Vagina (tissue), 2 donors: ENCODE measurements around the gene AASDHPPT. TPM values are rescaled to one million over a fixed set of nuclear protein-coding genes. Genes with fewer than 3 reads are reported as not detected.
"Not testable (repeated sequence)": the region's sequence is repeated elsewhere in the genome, so short reads cannot be mapped to it uniquely, and the experiment has no call there.

Experiments
- DNase-seq, 2 donors: peaks; one replicate each; pipeline ENCODE4 v3.0.0-alpha.2; 2017; ENCODE audit errors: extremely low spot score in 2 of 2
- H3K27ac ChIP-seq: fragments of 200-600 bp; sonication (generic); one replicate; pipeline ENCODE4 v1.5.1; 2019
- H3K27me3 ChIP-seq: fragments of 200-600 bp; sonication (generic); one replicate; pipeline ENCODE4 v1.5.1; 2019
- H3K36me3 ChIP-seq, 2 donors: fragments of 200-600 bp; sonication (generic); one replicate each; pipeline ENCODE4 v1.5.1; 2017 to 2019
- H3K4me1 ChIP-seq: fragments of 200-600 bp; sonication (generic); one replicate; pipeline ENCODE4 v1.5.1; 2019
- H3K4me3 ChIP-seq, 2 donors: fragments of 200-600 bp; sonication (generic); 1 replicate in 1 of 2; 2 replicates in 1 of 2; pipeline ENCODE4 v1.5.1; 2016 to 2019
- H3K9me3 ChIP-seq: fragments of 200-600 bp; sonication (generic); one replicate; pipeline ENCODE4 v1.5.1; 2019
- CTCF ChIP-seq, 3 experiments: fragments of 450-650 bp in 2 of 3; fragments of 200-600 bp in 1 of 3; sonication (generic) in 1 of 3; IDR thresholded peaks; one replicate each; pipeline ENCODE4 v1.5.1; 2017 to 2019; ENCODE audit warnings: antibody characterized with exemption in 3 of 3, mild to moderate bottlenecking in 2 of 3, moderate library complexity in 2 of 3
- POLR2A ChIP-seq, 2 donors: fragments of 450-650 bp; IDR thresholded peaks; one replicate each; pipeline ENCODE4 v1.6.1; 2017; ENCODE audit warnings: antibody characterized with exemption in 2 of 2, mild to moderate bottlenecking in 2 of 2, moderate library complexity in 2 of 2
- POLR2AphosphoS5 ChIP-seq, 2 donors: sonication (generic); formaldehyde crosslinking; IDR thresholded peaks; one replicate each; pipeline ENCODE4 v1.9.0; 2017; ENCODE audit warnings: antibody characterized with exemption in 2 of 2, mild to moderate bottlenecking in 2 of 2, low read depth in 1 of 2; ENCODE audit not compliant: insufficient read depth in 1 of 2
- intact Hi-C: fragments of 100-400 bp; cut with DNase I; formaldehyde crosslinking; loops from one replicate; pipeline ENCODE4 v1.15.1; 2023
- total RNA-seq: library from RNA; depleted of rRNA; stranded (reverse); fragments of >200 nt; gene quantifications from one replicate; pipeline ENCODE4 v1.2.3, GENCODE V29; 2016

The AASDHPPT gene
- total RNA-seq, 1 donor from 2014 or later, result 36.8 TPM

- Histone ChIP-seq H3K9me3 (no peaks in the 10 kb centered on the region), H3K4me3 (no peak overlapping the region), H3K27me3 (no peaks in the 10 kb centered on the region), H3K36me3 (no peaks in the 10 kb centered on the region), H3K27ac (no peak overlapping the region), H3K4me1 (no peaks in the 10 kb centered on the region)
- no peak for DNase-seq
- TF ChIP-seq POLR2AphosphoS5 (IDR thresholded peaks at IDR 0.05; ENCODE audit: insufficient read depth in 1 of 2, low read depth in 1 of 2) (no peak), CTCF (IDR thresholded peaks at IDR 0.05) (no peak), POLR2A (IDR thresholded peaks at IDR 0.05) (no peak)
- intact Hi-C loops, result no loop called here
Observed at GRCh38 chr11:106032861-106033260, 44.6 kb upstream of the AASDHPPT start.

GRCh38 chr11:106043540-106043939, 33.9 kb upstream of the AASDHPPT start:
- H3K27me3 ChIP-seq, result no peaks in the 10 kb centered on the region
- no peak overlapping the region for H3K27ac ChIP-seq
- TF ChIP-seq POLR2AphosphoS5 (IDR thresholded peaks at IDR 0.05; ENCODE audit: insufficient read depth in 1 of 2, low read depth in 1 of 2) (no peak), CTCF (IDR thresholded peaks at IDR 0.05) (no peak), POLR2A (IDR thresholded peaks at IDR 0.05) (no peak)
- intact Hi-C loops, result no loop called here
- H3K4me1 ChIP-seq, result no peaks in the 10 kb centered on the region
- DNase-seq, result no peak
- no peaks in the 10 kb centered on the region for H3K36me3 ChIP-seq
- H3K4me3 ChIP-seq, result no peak overlapping the region
- H3K9me3 ChIP-seq, result no peaks in the 10 kb centered on the region

GRCh38 chr11:106047631-106048030, 29.8 kb upstream of the AASDHPPT start:
- intact Hi-C loops, result no loop called here
- Histone ChIP-seq H3K4me1 (no peaks in the 10 kb centered on the region), H3K4me3 (no peak overlapping the region), H3K27me3 (no peaks in the 10 kb centered on the region), H3K27ac (no peak overlapping the region), H3K9me3 (no peaks in the 10 kb centered on the region), H3K36me3 (no peaks in the 10 kb centered on the region)
- TF ChIP-seq POLR2AphosphoS5 (IDR thresholded peaks at IDR 0.05; ENCODE audit: insufficient read depth in 1 of 2, low read depth in 1 of 2) (no peak), CTCF (IDR thresholded peaks at IDR 0.05) (no peak), POLR2A (IDR thresholded peaks at IDR 0.05) (no peak)
- no peak for DNase-seq

GRCh38 chr11:106049727-106050476, 27.6 kb upstream of the AASDHPPT start:
- Histone ChIP-seq H3K4me1 (no peaks in the 10 kb centered on the region), H3K27ac (no peak overlapping the region), H3K4me3 (no peak overlapping the region), H3K27me3 (no peaks in the 10 kb centered on the region), H3K36me3 (no peaks in the 10 kb centered on the region), H3K9me3 (no peaks in the 10 kb centered on the region)
- intact Hi-C loops, result no loop called here
- TF ChIP-seq POLR2AphosphoS5 (IDR thresholded peaks at IDR 0.05; ENCODE audit: insufficient read depth in 1 of 2, low read depth in 1 of 2), result no peak
- TF ChIP-seq CTCF (IDR thresholded peaks at IDR 0.05), result no peak
- no peak for TF ChIP-seq POLR2A (IDR thresholded peaks at IDR 0.05)
- DNase-seq, result no peak

GRCh38 chr11:106051103-106051502, 26.4 kb upstream of the AASDHPPT start:
- DNase-seq, result no peak
- Histone ChIP-seq H3K36me3 (no peaks in the 10 kb centered on the region), H3K9me3 (no peaks in the 10 kb centered on the region), H3K4me3 (no peak overlapping the region), H3K4me1 (no peaks in the 10 kb centered on the region), H3K27me3 (no peaks in the 10 kb centered on the region), H3K27ac (no peak overlapping the region)
- no peak for TF ChIP-seq POLR2AphosphoS5 (IDR thresholded peaks at IDR 0.05; ENCODE audit: insufficient read depth in 1 of 2, low read depth in 1 of 2)
- TF ChIP-seq CTCF (IDR thresholded peaks at IDR 0.05), result no peak
- TF ChIP-seq POLR2A (IDR thresholded peaks at IDR 0.05), result no peak
- intact Hi-C loops, result no loop called here

- H3K27ac ChIP-seq, H3K4me1 ChIP-seq, H3K27me3 ChIP-seq, DNase-seq, H3K4me3 ChIP-seq, H3K36me3 ChIP-seq, intact Hi-C loops, H3K9me3 ChIP-seq: not testable (repeated sequence)
Observed at GRCh38 chr11:106058377-106058776, 19.1 kb upstream of the AASDHPPT start.
